IMR-90 (cell line): ENCODE results near the gene CANX.

Experiments
- POLR2A ChIP-seq: IDR thresholded peaks from 2 replicates; pipeline ENCODE4 v1.6.1; 2012; ENCODE audit warnings: mild to moderate bottlenecking, low read depth, low read length
- RCOR1 ChIP-seq: IDR thresholded peaks from 2 replicates; pipeline ENCODE4 v1.6.1; 2012; ENCODE audit warnings: mild to moderate bottlenecking, low read length, improper control_type of control experiment; ENCODE audit not compliant: insufficient replicate concordance
- RFX5 ChIP-seq: IDR thresholded peaks from 2 replicates; pipeline ENCODE4 v1.8.0; 2012; ENCODE audit warnings: low read depth, mild to moderate bottlenecking, low read length, moderate library complexity
- TF ChIP-seq, protein P1 (sequence below): conservative IDR thresholded peaks from 2 replicates; pipeline ENCODE4 v1.5.1; 2012; ENCODE audit warnings: mild to moderate bottlenecking, low read depth, low read length, improper control_type of control experiment
- TF ChIP-seq, protein P2 (sequence below): fragments of 150-350 bp; IDR thresholded peaks from 2 replicates; pipeline ENCODE4 v1.6.1; 2016; ENCODE audit warnings: low read depth, mild to moderate bottlenecking, low read length, moderate library complexity, borderline replicate concordance

DNA sequence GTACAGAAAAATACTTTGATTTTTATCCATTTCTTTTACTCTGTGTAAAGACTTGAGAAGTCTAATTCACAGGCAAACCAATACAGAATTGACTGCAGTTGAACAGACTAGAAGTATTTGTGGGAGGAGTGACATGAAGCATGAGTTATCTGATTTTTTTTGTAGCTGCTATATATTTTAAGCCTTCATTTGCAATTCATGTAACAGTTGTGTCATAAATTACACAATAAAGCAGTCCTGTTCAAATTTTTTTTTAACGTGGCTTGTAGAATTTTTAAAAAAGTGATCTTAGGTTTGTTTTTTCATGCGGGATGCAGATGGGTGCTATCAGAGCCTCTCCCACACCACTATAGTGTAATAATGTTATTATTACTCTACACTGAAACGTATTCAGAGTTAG is 31.0 kb downstream of the CANX start:
- TF ChIP-seq RFX5 (no peak), POLR2A (no peak), RCOR1 (no peak)
- TF ChIP-seq, protein P1, sequence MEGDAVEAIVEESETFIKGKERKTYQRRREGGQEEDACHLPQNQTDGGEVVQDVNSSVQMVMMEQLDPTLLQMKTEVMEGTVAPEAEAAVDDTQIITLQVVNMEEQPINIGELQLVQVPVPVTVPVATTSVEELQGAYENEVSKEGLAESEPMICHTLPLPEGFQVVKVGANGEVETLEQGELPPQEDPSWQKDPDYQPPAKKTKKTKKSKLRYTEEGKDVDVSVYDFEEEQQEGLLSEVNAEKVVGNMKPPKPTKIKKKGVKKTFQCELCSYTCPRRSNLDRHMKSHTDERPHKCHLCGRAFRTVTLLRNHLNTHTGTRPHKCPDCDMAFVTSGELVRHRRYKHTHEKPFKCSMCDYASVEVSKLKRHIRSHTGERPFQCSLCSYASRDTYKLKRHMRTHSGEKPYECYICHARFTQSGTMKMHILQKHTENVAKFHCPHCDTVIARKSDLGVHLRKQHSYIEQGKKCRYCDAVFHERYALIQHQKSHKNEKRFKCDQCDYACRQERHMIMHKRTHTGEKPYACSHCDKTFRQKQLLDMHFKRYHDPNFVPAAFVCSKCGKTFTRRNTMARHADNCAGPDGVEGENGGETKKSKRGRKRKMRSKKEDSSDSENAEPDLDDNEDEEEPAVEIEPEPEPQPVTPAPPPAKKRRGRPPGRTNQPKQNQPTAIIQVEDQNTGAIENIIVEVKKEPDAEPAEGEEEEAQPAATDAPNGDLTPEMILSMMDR, result no peak
- TF ChIP-seq, protein P2, sequence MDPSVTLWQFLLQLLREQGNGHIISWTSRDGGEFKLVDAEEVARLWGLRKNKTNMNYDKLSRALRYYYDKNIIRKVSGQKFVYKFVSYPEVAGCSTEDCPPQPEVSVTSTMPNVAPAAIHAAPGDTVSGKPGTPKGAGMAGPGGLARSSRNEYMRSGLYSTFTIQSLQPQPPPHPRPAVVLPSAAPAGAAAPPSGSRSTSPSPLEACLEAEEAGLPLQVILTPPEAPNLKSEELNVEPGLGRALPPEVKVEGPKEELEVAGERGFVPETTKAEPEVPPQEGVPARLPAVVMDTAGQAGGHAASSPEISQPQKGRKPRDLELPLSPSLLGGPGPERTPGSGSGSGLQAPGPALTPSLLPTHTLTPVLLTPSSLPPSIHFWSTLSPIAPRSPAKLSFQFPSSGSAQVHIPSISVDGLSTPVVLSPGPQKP, result no peak
